Trophoblast cell (in vitro differentiated cells and primary cell): ENCODE measurements around the gene ANKRD13A.

Experiments used
- DNase-seq, 2 donors: peaks; one replicate each; pipeline ENCODE4 v3.0.0-alpha.2; 2016
- H2AFZ ChIP-seq: 2 replicates; pipeline ENCODE4 v1.6.1; 2013; ENCODE audit warnings: low read length, moderate library complexity, mild to moderate bottlenecking; ENCODE audit not compliant: insufficient read depth, poor library complexity
- H2AK5ac ChIP-seq: 2 replicates; pipeline ENCODE4 v1.6.1; 2013; ENCODE audit warnings: mild to moderate bottlenecking, low read length
- H2BK120ac ChIP-seq: 2 replicates; pipeline ENCODE4 v1.6.1; 2013; ENCODE audit warnings: low read length, mild to moderate bottlenecking, moderate library complexity; ENCODE audit not compliant: insufficient read depth, poor library complexity
- H2BK12ac ChIP-seq: 2 replicates; pipeline ENCODE4 v1.6.1; 2013; ENCODE audit warnings: mild to moderate bottlenecking, low read length, moderate library complexity
- H2BK5ac ChIP-seq: 2 replicates; pipeline ENCODE4 v1.6.1; 2013; ENCODE audit warnings: low read length, low read depth, moderate library complexity, mild to moderate bottlenecking; ENCODE audit not compliant: poor library complexity
- H3K14ac ChIP-seq: 2 replicates; pipeline ENCODE4 v1.6.1; 2013; ENCODE audit warnings: mild to moderate bottlenecking, low read length
- H3K18ac ChIP-seq: 2 replicates; pipeline ENCODE4 v1.6.1; 2013; ENCODE audit warnings: mild to moderate bottlenecking, low read length
- H3K23ac ChIP-seq: 2 replicates; pipeline ENCODE4 v1.6.1; 2013; ENCODE audit warnings: low read length
- H3K27ac ChIP-seq: 2 replicates; pipeline ENCODE4 v1.5.1; 2013; ENCODE audit warnings: low read depth, mild to moderate bottlenecking, inconsistent platforms, low read length, moderate library complexity
- H3K27me3 ChIP-seq: 2 replicates; pipeline ENCODE4 v1.6.1; 2013; ENCODE audit warnings: inconsistent platforms, mild to moderate bottlenecking, low read length, moderate library complexity; ENCODE audit not compliant: insufficient read depth
- H3K36me3 ChIP-seq, 2 experiments: 1 replicate in 1 of 2; 2 replicates in 1 of 2; pipeline ENCODE4 v1.6.1; 2013; ENCODE audit warnings: low read length in 2 of 2, mild to moderate bottlenecking in 2 of 2, moderate library complexity in 1 of 2; ENCODE audit not compliant: insufficient read depth in 2 of 2, control insufficient read depth in 1 of 2
- H3K4ac ChIP-seq: 2 replicates; pipeline ENCODE4 v1.6.1; 2013; ENCODE audit warnings: low read depth, mild to moderate bottlenecking, low read length, moderate library complexity
- H3K4me1 ChIP-seq, 2 experiments: 1 replicate in 1 of 2; 2 replicates in 1 of 2; pipeline ENCODE4 v1.6.1; 2013; ENCODE audit warnings: low read length in 2 of 2, mild to moderate bottlenecking in 2 of 2, moderate library complexity in 1 of 2; ENCODE audit not compliant: insufficient read depth in 2 of 2, control insufficient read depth in 1 of 2
- H3K4me2 ChIP-seq: 2 replicates; pipeline ENCODE4 v1.6.1; 2013; ENCODE audit warnings: inconsistent platforms, mild to moderate bottlenecking, low read length, moderate library complexity
- H3K4me3 ChIP-seq: 2 replicates; pipeline ENCODE4 v1.5.1; 2013; ENCODE audit warnings: mild to moderate bottlenecking, low read depth, low read length, inconsistent platforms
- H3K79me1 ChIP-seq: one replicate; pipeline ENCODE4 v1.6.1; 2013; ENCODE audit warnings: low read length
- H3K79me2 ChIP-seq: 2 replicates; pipeline ENCODE4 v1.6.1; 2013; ENCODE audit warnings: low read length, mild to moderate bottlenecking; ENCODE audit not compliant: control insufficient read depth, insufficient read depth, poor library complexity
- H3K9ac ChIP-seq: 2 replicates; pipeline ENCODE4 v1.6.1; 2013; ENCODE audit warnings: mild to moderate bottlenecking, low read length
- H3K9me3 ChIP-seq: 2 replicates; pipeline ENCODE4 v1.6.1; 2013; ENCODE audit warnings: low read depth, mild to moderate bottlenecking, control low read depth, inconsistent platforms, low read length; ENCODE audit not compliant: insufficient read depth
- H4K12ac ChIP-seq: 2 replicates; pipeline ENCODE4 v1.6.1; 2013; ENCODE audit warnings: low read depth, mild to moderate bottlenecking, low read length, moderate library complexity
- H4K8ac ChIP-seq: 2 replicates; pipeline ENCODE4 v1.6.1; 2013; ENCODE audit warnings: low read depth, mild to moderate bottlenecking, low read length, moderate library complexity
- H4K91ac ChIP-seq: one replicate; pipeline ENCODE4 v1.6.1; 2013; ENCODE audit warnings: low read depth, mild to moderate bottlenecking, low read length, moderate library complexity
- WGBS: extraction: QIAGEN DNeasy Blood & Tissue Kit; methylation state at CpG from one replicate; pipeline ENCODE4 v1.1.7; 2013; ENCODE audit warnings: missing lambda C conversion rate; ENCODE audit not compliant: insufficient read length, insufficient coverage; ENCODE audit errors: extremely low coverage; 5-methylcytosine and 5-hydroxymethylcytosine counted together

Gene ANKRD13A

DNA sequence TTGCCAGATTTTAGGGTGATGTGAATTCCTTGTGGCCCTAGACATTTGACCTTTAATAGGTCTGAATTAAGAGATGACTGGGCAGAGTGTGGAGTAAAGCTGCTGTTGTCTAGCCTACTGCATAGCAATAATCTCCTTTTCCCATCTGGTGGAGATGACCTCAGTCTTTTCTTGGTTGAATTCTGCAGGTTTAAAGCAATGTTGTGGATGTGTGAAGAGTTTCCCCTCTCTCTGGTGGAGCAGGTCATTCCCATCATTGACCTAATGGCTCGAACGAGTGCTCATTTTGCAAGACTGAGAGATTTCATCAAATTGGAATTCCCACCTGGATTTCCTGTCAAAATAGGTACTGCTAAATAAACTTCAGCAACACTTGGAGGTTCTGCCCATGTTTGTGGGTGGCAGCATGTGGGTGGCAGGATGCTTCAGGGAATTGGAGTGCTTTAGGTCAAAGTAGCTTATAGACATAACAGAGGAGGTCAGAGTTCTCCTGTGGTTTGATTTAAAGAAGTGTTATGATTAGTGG lies 30.1 kb downstream of the ANKRD13A start:
- no peak overlapping the region for H2BK5ac ChIP-seq
- H3K4me3 ChIP-seq = no peak overlapping the region
- no CpG with 5 or more reads among the region's 2 CpGs for WGBS
- no peaks in the 10 kb centered on the region for H3K79me1 ChIP-seq
- H3K9me3 ChIP-seq = no peaks in the 10 kb centered on the region
- no peak overlapping the region for H4K91ac ChIP-seq
- no peak overlapping the region for H3K14ac ChIP-seq
- no peaks in the 10 kb centered on the region for H3K4me1 ChIP-seq
- no peak overlapping the region for H4K8ac ChIP-seq
- no peak overlapping the region for H3K18ac ChIP-seq
- H3K36me3 ChIP-seq = peaks cover 6 to 12% of the 10 kb centered on the region in 2 experiments
- H3K23ac ChIP-seq = no peak overlapping the region
- no peaks in the 10 kb centered on the region for H3K79me2 ChIP-seq
- H3K4me2 ChIP-seq = no peak overlapping the region
- no peak overlapping the region for H2AFZ ChIP-seq
- DNase-seq = peak; percentile 31 to 55
- no peak overlapping the region for H3K27ac ChIP-seq
- no peak overlapping the region for H3K9ac ChIP-seq
- no peak overlapping the region for H4K12ac ChIP-seq
- H2BK120ac ChIP-seq = no peak overlapping the region
- H2BK12ac ChIP-seq = no peak overlapping the region
- no peaks in the 10 kb centered on the region for H3K27me3 ChIP-seq
- H2AK5ac ChIP-seq = no peak overlapping the region
- no peak overlapping the region for H3K4ac ChIP-seq

DNA sequence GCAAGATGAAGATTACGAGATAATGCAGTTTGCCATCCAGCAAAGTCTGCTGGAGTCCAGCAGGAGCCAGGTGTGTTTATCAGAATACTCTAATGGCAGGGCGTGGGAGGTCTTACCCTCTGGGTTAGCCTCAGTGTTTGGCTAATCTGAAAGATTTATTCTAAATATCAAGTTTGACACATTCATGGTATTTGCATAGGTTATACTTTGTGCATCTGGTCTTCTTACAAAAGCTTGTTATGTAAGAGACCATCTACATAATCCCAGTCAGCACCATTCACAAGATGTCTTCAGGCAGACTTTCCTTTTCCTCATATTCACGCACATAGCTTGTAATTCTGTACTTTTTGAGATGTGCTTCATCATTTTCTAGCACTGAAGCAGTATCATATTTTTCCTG lies 34.7 kb downstream of the ANKRD13A start:
- Histone ChIP-seq H3K4me3 (no peak overlapping the region), H3K18ac (no peak overlapping the region), H3K79me2 (no peaks in the 10 kb centered on the region), H3K79me1 (no peaks in the 10 kb centered on the region), H3K9me3 (no peaks in the 10 kb centered on the region), H4K91ac (no peak overlapping the region), H2BK5ac (no peak overlapping the region), H3K23ac (no peak overlapping the region), H3K27ac (no peak overlapping the region), H3K9ac (no peak overlapping the region), H3K27me3 (no peaks in the 10 kb centered on the region), H4K12ac (no peak overlapping the region), H2AFZ (no peak overlapping the region), H2AK5ac (no peak overlapping the region), H2BK120ac (no peak overlapping the region), H4K8ac (no peak overlapping the region), H3K4me2 (no peak overlapping the region), H3K14ac (no peak overlapping the region), H3K36me3 (peaks cover 12 to 18% of the 10 kb centered on the region in 2 experiments), H3K4ac (no peak overlapping the region), H2BK12ac (no peak overlapping the region), H3K4me1 (peaks cover 2% of the 10 kb centered on the region in 2 experiments)
- no peak for DNase-seq
- WGBS = no CpG with 5 or more reads among the region's 3 CpGs

DNA sequence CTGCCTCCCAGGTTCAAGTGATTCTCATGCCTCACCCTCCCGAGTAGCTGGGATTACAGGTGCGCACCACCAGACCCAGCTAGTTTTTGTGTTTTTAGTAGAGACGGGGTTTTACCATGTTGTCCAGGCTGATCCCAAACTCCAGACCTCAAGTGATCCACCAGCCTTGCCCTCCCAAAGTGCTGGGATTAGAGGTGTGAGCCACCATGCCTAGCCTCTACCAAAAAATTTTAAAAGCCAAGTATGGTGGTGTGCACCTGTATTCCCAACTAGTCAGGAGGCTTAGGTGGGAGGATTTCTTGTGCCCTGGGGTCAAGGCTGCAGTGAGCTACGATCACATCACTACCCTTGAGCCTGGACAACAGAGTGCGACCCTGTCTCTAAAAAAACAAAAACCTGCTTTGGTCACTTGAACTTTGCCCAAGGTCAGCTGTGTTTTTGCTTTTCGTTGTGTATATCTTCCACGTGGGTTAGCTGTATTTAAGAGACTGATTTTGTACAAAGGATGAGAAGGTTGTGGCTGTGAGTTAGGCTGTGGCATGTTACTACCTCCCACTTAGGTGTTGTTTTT lies 36.4 kb downstream of the ANKRD13A start:
- DNase-seq = no peak
- Histone ChIP-seq H3K36me3 (peaks cover 9 to 18% of the 10 kb centered on the region in 2 experiments), H4K91ac (no peak overlapping the region), H3K14ac (no peak overlapping the region), H4K12ac (no peak overlapping the region), H3K4me3 (no peak overlapping the region), H2BK120ac (no peak overlapping the region), H3K9ac (no peak overlapping the region), H3K27ac (no peak overlapping the region), H3K4ac (no peak overlapping the region), H2BK5ac (no peak overlapping the region), H4K8ac (no peak overlapping the region), H3K79me2 (no peaks in the 10 kb centered on the region), H3K27me3 (no peaks in the 10 kb centered on the region), H3K23ac (no peak overlapping the region), H3K4me1 (peaks cover 6% of the 10 kb centered on the region in 2 experiments), H3K9me3 (no peaks in the 10 kb centered on the region), H2BK12ac (no peak overlapping the region), H2AK5ac (no peak overlapping the region), H3K4me2 (no peak overlapping the region), H2AFZ (no peak overlapping the region), H3K79me1 (peaks cover 2% of the 10 kb centered on the region), H3K18ac (no peak overlapping the region)
- no CpG with 5 or more reads among the region's 7 CpGs for WGBS

DNA sequence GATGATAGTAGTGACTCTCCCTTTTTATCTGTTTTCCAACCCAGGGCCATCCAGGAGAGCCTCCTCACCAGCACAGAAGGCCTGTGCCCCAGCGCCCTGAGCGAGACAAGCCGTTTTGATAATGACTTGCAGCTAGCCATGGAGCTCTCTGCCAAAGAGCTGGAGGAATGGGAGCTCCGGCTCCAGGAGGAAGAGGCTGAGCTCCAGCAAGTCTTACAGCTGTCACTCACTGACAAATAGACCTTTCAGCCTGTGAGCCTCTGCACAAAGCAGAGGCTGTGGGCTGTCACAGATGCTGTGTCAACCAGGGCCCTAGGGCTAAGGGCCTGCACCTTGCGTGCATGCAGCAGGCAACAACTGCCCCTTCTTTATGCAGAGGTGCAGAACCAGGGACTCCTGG lies 38.1 kb downstream of the ANKRD13A start:
- DNase-seq = no peak
- Histone ChIP-seq H4K91ac (no peak overlapping the region), H3K4me2 (no peak overlapping the region), H3K79me2 (no peaks in the 10 kb centered on the region), H2AFZ (no peak overlapping the region), H2BK120ac (no peak overlapping the region), H3K4me1 (peaks cover 6% of the 10 kb centered on the region in 2 experiments), H3K14ac (no peak overlapping the region), H3K4me3 (no peak overlapping the region), H3K27ac (no peak overlapping the region), H4K12ac (no peak overlapping the region), H2BK5ac (no peak overlapping the region), H4K8ac (no peak overlapping the region), H3K4ac (no peak overlapping the region), H3K9ac (no peak overlapping the region), H3K9me3 (no peaks in the 10 kb centered on the region), H3K23ac (no peak overlapping the region), H3K18ac (peak overlapping the region; percentile 28), H2AK5ac (no peak overlapping the region), H3K27me3 (no peaks in the 10 kb centered on the region), H2BK12ac (no peak overlapping the region), H3K36me3 (peaks cover 9 to 21% of the 10 kb centered on the region in 2 experiments), H3K79me1 (peaks cover 2% of the 10 kb centered on the region)
- WGBS = no CpG with 5 or more reads among the region's 5 CpGs
